K562 (cell line): ENCODE measurements around the gene ZNF566. TPM values are rescaled to one million over a fixed set of nuclear protein-coding genes. Genes with fewer than 3 reads are reported as not detected.
A peak's percentile ranks its signal among the peaks of the same experiment; 100 is the strongest.

Experiments used
- CBFA2T2 ChIP-seq: fragments of 450-650 bp; conservative IDR thresholded peaks from 2 replicates; pipeline ENCODE4 v1.6.1; 2017; ENCODE audit warnings: mild to moderate bottlenecking
- CC2D1A ChIP-seq: fragments of 450-650 bp; IDR thresholded peaks from 2 replicates; pipeline ENCODE4 v1.6.1; 2017; ENCODE audit warnings: mild to moderate bottlenecking
- CHAMP1 ChIP-seq: fragments of 450-650 bp; IDR thresholded peaks from 2 replicates; pipeline ENCODE4 v1.6.1; 2016; ENCODE audit warnings: mild to moderate bottlenecking
- CHD1 ChIP-seq: fragments of 200-600 bp; sonication (generic); IDR thresholded peaks from one replicate; pipeline ENCODE4 v1.6.1; 2012; ENCODE audit warnings: mild to moderate bottlenecking, moderate library complexity, low read length, inconsistent platforms
- E2F5 ChIP-seq: sonication (generic); formaldehyde crosslinking; IDR thresholded peaks from 2 replicates; pipeline ENCODE4 v1.8.0; 2022; ENCODE audit warnings: mild to moderate bottlenecking, missing genetic modification reagents
- ELF2 ChIP-seq: fragments of 250-450 bp; sonication (Bioruptor Pico); IDR thresholded peaks from 2 replicates; pipeline ENCODE4 v1.5.0; 2021; ENCODE audit warnings: mild to moderate bottlenecking
- HNRNPL ChIP-seq: fragments of 200-400 bp; formaldehyde crosslinking; IDR thresholded peaks from 2 replicates; pipeline ENCODE4 v1.6.1; 2017; ENCODE audit warnings: low read depth, mild to moderate bottlenecking, low read length
- JUN ChIP-seq, 2 experiments: sonication (generic) in 1 of 2; formaldehyde crosslinking in 1 of 2; IDR thresholded peaks; 2 replicates each; pipeline versions ENCODE4 v1.6.1 to v1.8.0; 2012 to 2022; ENCODE audit warnings: borderline replicate concordance in 2 of 2, mild to moderate bottlenecking in 2 of 2, improper control_type of control experiment in 1 of 2, low read depth in 1 of 2, low read length in 1 of 2, missing genetic modification reagents in 1 of 2
- MBD2 ChIP-seq: sonication (generic); IDR thresholded peaks from 2 replicates; pipeline ENCODE4 v1.6.1; 2016; ENCODE audit warnings: low read depth, borderline replicate concordance
- NFE2L1 ChIP-seq: fragments of 450-650 bp; IDR thresholded peaks from 2 replicates; pipeline ENCODE4 v1.6.1; 2016; ENCODE audit warnings: missing genetic modification characterization, low read depth, mild to moderate bottlenecking, missing compliant biosample characterization, moderate library complexity, borderline replicate concordance
- NFRKB ChIP-seq: fragments of 450-650 bp; IDR thresholded peaks from 2 replicates; pipeline ENCODE4 v1.6.1; 2016; ENCODE audit warnings: low read depth
- OTX1 ChIP-seq: fragments of 450-650 bp; formaldehyde crosslinking; IDR thresholded peaks from 2 replicates; pipeline ENCODE4 v1.4.0; 2022; ENCODE audit warnings: mild to moderate bottlenecking
- POLR2A ChIP-seq: fragments of 450-650 bp; conservative IDR thresholded peaks from 2 replicates; pipeline ENCODE4 v1.6.1; 2016
- POLR2G ChIP-seq: fragments of 200-400 bp; formaldehyde crosslinking; IDR thresholded peaks from 2 replicates; pipeline ENCODE4 v1.6.1; 2017; ENCODE audit warnings: low read depth, mild to moderate bottlenecking, antibody characterized with exemption, low read length, moderate library complexity
- SIN3A ChIP-seq, 2 experiments: fragments of 150-350 bp in 1 of 2; IDR thresholded peaks; 2 replicates each; pipeline ENCODE4 v1.6.1; 2011 to 2016; ENCODE audit warnings: borderline replicate concordance in 2 of 2, low read depth in 2 of 2, low read length in 2 of 2, mild to moderate bottlenecking in 2 of 2, moderate library complexity in 2 of 2; ENCODE audit not compliant: control insufficient read depth in 1 of 2
- SMARCC2 ChIP-seq: fragments of 450-650 bp; IDR thresholded peaks from 2 replicates; pipeline ENCODE4 v1.6.1; 2017; ENCODE audit warnings: antibody characterized with exemption, moderate library complexity, mild to moderate bottlenecking, low read depth
- SP1 ChIP-seq: sonication (generic); formaldehyde crosslinking; IDR thresholded peaks from 2 replicates; pipeline ENCODE4 v1.8.1; 2022; ENCODE audit warnings: mild to moderate bottlenecking, missing genetic modification reagents
- YBX1 ChIP-seq: fragments of 450-650 bp; IDR thresholded peaks from 2 replicates; pipeline ENCODE4 v1.7.1; 2016; ENCODE audit warnings: mild to moderate bottlenecking
- ZBTB34 ChIP-seq: fragments of 250-450 bp; sonication (Bioruptor Pico); IDR thresholded peaks from 2 replicates; pipeline ENCODE4 v1.8.0; 2021; ENCODE audit warnings: mild to moderate bottlenecking, moderate library complexity
- ZNF217 ChIP-seq: sonication (generic); formaldehyde crosslinking; IDR thresholded peaks from 2 replicates; pipeline ENCODE4 v1.8.0; 2022; ENCODE audit warnings: mild to moderate bottlenecking, missing genetic modification reagents
- ZNF507 ChIP-seq: conservative IDR thresholded peaks from 2 replicates; pipeline ENCODE4 v1.6.1; 2017; ENCODE audit warnings: missing genetic modification characterization, missing compliant biosample characterization
- ZNF561 ChIP-seq: fragments of 450-650 bp; formaldehyde crosslinking; conservative IDR thresholded peaks from 2 replicates; pipeline ENCODE4 v1.4.0; 2020; ENCODE audit warnings: mild to moderate bottlenecking, moderate library complexity
- ZNF766 ChIP-seq: fragments of 200-800 bp; sonication (Bioruptor generic); conservative IDR thresholded peaks from 2 replicates; pipeline ENCODE4 v1.6.1; 2016; ENCODE audit warnings: missing genetic modification characterization, missing compliant biosample characterization
- ZSCAN29 ChIP-seq: fragments of 450-650 bp; IDR thresholded peaks from 2 replicates; pipeline ENCODE4 v1.6.1; 2017
- polyA plus RNA-seq, 8 experiments: library from polyadenylated mRNA; depleted of rRNA in 4 of 8; stranded (reverse) in 5 of 8; unstranded in 3 of 8; fragments of >200 nt; fragmentation: Nextera tagmentation in 2 of 8; fragmentation: Illumina TruSeq in 1 of 8; extraction: Ambion mirVana in 2 of 8; extraction: Trizol in 1 of 8; gene quantifications; 2 replicates each; pipeline versions ENCODE4 v1.2.1 to v1.2.3, GENCODE V29; 2011 to 2014; ENCODE audit warnings: inconsistent platforms in 1 of 8, missing spikeins in 1 of 8
- total RNA-seq, 7 experiments: library from RNA; depleted of rRNA in 6 of 7; stranded (reverse); fragments of >200 nt in 6 of 7; fragmentation: Illumina TruSeq in 2 of 7; extraction: Trizol in 2 of 7; gene quantifications; 2 replicates each; pipeline versions ENCODE4 v1.2.1 to v1.2.3, GENCODE V29; 2011 to 2021; ENCODE audit warnings: low replicate concordance in 1 of 7

Gene ZNF566
- total and polyA plus RNA-seq, 9 of the 15 experiments (the other 6 are each of a cell fraction or from before 2014, with no cell fraction given): 5.5 to 11.4 (median 9.7) TPM

GRCh38 chr19:36528194-36528920, 39.0 kb upstream of the ZNF566 start, which contains the start of gene ZNF260 (continued):
- TF ChIP-seq NFE2L1 (no peak), ZNF507 (no peak), E2F5 (CRISPR knock-in tag) (no peak), JUN (IDR thresholded peaks at IDR 0.05; ENCODE audit: borderline replicate concordance, low read depth, low read length) (peak; percentile 42; the same call in 1 of the 2 replicates), JUN (CRISPR knock-in tag; IDR thresholded peaks at IDR 0.05; ENCODE audit: borderline replicate concordance) (no peak), ZSCAN29 (no peak), CHD1 (no peak), NFRKB (peak; percentile 88), MBD2 (peak; percentile 66), SMARCC2 (no peak), ZNF561 (CRISPR knock-in tag) (no peak), HNRNPL (no peak), CHAMP1 (no peak), POLR2A (peak; percentile 89), CC2D1A (no peak), SP1 (CRISPR knock-in tag) (peak; percentile 66), POLR2G (peak; percentile 89), YBX1 (no peak), CBFA2T2 (no peak), ELF2 (CRISPR knock-in tag) (no peak), ZNF766 (CRISPR knock-in tag) (peak; percentile 86), ZBTB34 (CRISPR knock-in tag) (no peak), ZNF217 (CRISPR knock-in tag) (no peak), OTX1 (CRISPR knock-in tag) (no peak), SIN3A (IDR thresholded peaks at IDR 0.05; ENCODE audit: borderline replicate concordance in 2 of 2, control insufficient read depth in 1 of 2, low read depth in 2 of 2, low read length in 2 of 2) (0 out of 4 replicates have a peak, but pooled peaks of 1 of the 2 experiments have one; percentile 17)
